Ectodermal cell (in vitro differentiated cells): ENCODE measurements around the gene LYZL4.

Experiments used
- H3K27ac ChIP-seq: 2 replicates; pipeline ENCODE4 v1.7.0; 2013; ENCODE audit warnings: mild to moderate bottlenecking, low read depth, low read length; ENCODE audit not compliant: insufficient read depth, poor library complexity, severe bottlenecking
- H3K27me3 ChIP-seq: 2 replicates; pipeline ENCODE4 v1.7.0; 2013; ENCODE audit warnings: mild to moderate bottlenecking, low read length; ENCODE audit not compliant: insufficient read depth, control insufficient read depth, poor library complexity, severe bottlenecking
- H3K36me3 ChIP-seq: one replicate; pipeline ENCODE4 v1.7.0; 2013; ENCODE audit warnings: low read length; ENCODE audit not compliant: control insufficient read depth, insufficient read depth
- H3K4me1 ChIP-seq: one replicate; pipeline ENCODE4 v1.7.0; 2013; ENCODE audit warnings: low read length; ENCODE audit not compliant: control insufficient read depth, insufficient read depth
- H3K4me3 ChIP-seq: 2 replicates; pipeline ENCODE4 v1.7.0; 2013; ENCODE audit warnings: low read depth, low read length, control low read depth; ENCODE audit not compliant: insufficient read depth
- H3K9me3 ChIP-seq: 2 replicates; pipeline ENCODE4 v1.7.0; 2013; ENCODE audit warnings: mild to moderate bottlenecking, low read length, moderate library complexity; ENCODE audit not compliant: control insufficient read depth
- WGBS, 2 experiments: methylation state at CpG; one replicate each; pipeline ENCODE4 v1.1.7; 2013; ENCODE audit warnings: missing lambda C conversion rate in 2 of 2; 5-methylcytosine and 5-hydroxymethylcytosine counted together

LYZL4 gene

GRCh38 chr3:42428830-42429229, 18.4 kb upstream of the LYZL4 start:
- no peaks in the 10 kb centered on the region for H3K36me3 ChIP-seq
- 85 to 90% methylated on average over 2 of the region's 2 CpGs for WGBS, 2 experiments
- H3K4me1 ChIP-seq, result no peaks in the 10 kb centered on the region
- no peak overlapping the region for H3K4me3 ChIP-seq
- no peak overlapping the region for H3K27ac ChIP-seq
- no peaks in the 10 kb centered on the region for H3K27me3 ChIP-seq
- no peaks in the 10 kb centered on the region for H3K9me3 ChIP-seq

- Histone ChIP-seq H3K9me3 (no peaks in the 10 kb centered on the region), H3K27ac (no peak overlapping the region), H3K27me3 (no peaks in the 10 kb centered on the region), H3K4me3 (no peak overlapping the region), H3K4me1 (no peaks in the 10 kb centered on the region), H3K36me3 (no peaks in the 10 kb centered on the region)
- 90 to 94% methylated on average over 7 of the region's 7 CpGs for WGBS, 2 experiments
Observed at GRCh38 chr3:42425736-42426407, 15.5 kb upstream of the LYZL4 start.

GRCh38 chr3:42424911-42425310, 14.5 kb upstream of the LYZL4 start:
- no peaks in the 10 kb centered on the region for H3K27me3 ChIP-seq
- H3K9me3 ChIP-seq, result no peaks in the 10 kb centered on the region
- no peaks in the 10 kb centered on the region for H3K36me3 ChIP-seq
- 83 to 87% methylated on average over 2 to 3 of the region's 3 CpGs for WGBS, 2 experiments
- no peak overlapping the region for H3K27ac ChIP-seq
- H3K4me1 ChIP-seq, result no peaks in the 10 kb centered on the region
- H3K4me3 ChIP-seq, result no peak overlapping the region

GRCh38 chr3:42421818-42422796, 11.7 kb upstream of the LYZL4 start:
- Histone ChIP-seq H3K4me1 (no peaks in the 10 kb centered on the region), H3K36me3 (no peaks in the 10 kb centered on the region), H3K27ac (no peak overlapping the region), H3K4me3 (no peak overlapping the region), H3K27me3 (no peaks in the 10 kb centered on the region), H3K9me3 (no peaks in the 10 kb centered on the region)
- 93 to 94% methylated on average over 20 of the region's 20 CpGs for WGBS, 2 experiments

GRCh38 chr3:42419563-42419962, 9.2 kb upstream of the LYZL4 start:
- no peak overlapping the region for H3K4me3 ChIP-seq
- H3K27me3 ChIP-seq, result no peaks in the 10 kb centered on the region
- no peak overlapping the region for H3K27ac ChIP-seq
- 100% methylated on average over 1 of the region's 1 CpG for WGBS, 2 experiments
- no peaks in the 10 kb centered on the region for H3K36me3 ChIP-seq
- H3K4me1 ChIP-seq, result no peaks in the 10 kb centered on the region
- H3K9me3 ChIP-seq, result no peaks in the 10 kb centered on the region

GRCh38 chr3:42412526-42413155, 2.2 kb upstream of the LYZL4 start:
- Histone ChIP-seq H3K27me3 (no peaks in the 10 kb centered on the region), H3K4me3 (no peak overlapping the region), H3K9me3 (no peaks in the 10 kb centered on the region), H3K4me1 (no peaks in the 10 kb centered on the region), H3K36me3 (no peaks in the 10 kb centered on the region), H3K27ac (no peak overlapping the region)
- WGBS, 2 experiments, result 93 to 96% methylated on average over 6 of the region's 6 CpGs

- H3K27me3 ChIP-seq, result no peaks in the 10 kb centered on the region
- no peaks in the 10 kb centered on the region for H3K36me3 ChIP-seq
- WGBS, 2 experiments, result 86 to 95% methylated on average over 1 of the region's 1 CpG
- H3K4me1 ChIP-seq, result no peaks in the 10 kb centered on the region
- H3K27ac ChIP-seq, result no peak overlapping the region
- H3K9me3 ChIP-seq, result no peaks in the 10 kb centered on the region
- no peak overlapping the region for H3K4me3 ChIP-seq
Observed at GRCh38 chr3:42411429-42411828, 1.0 kb upstream of the LYZL4 start.

- 89 to 92% methylated on average over 2 of the region's 2 CpGs for WGBS, 2 experiments
- Histone ChIP-seq H3K27ac (no peak overlapping the region), H3K27me3 (no peaks in the 10 kb centered on the region), H3K36me3 (no peaks in the 10 kb centered on the region), H3K4me1 (no peaks in the 10 kb centered on the region), H3K4me3 (no peak overlapping the region), H3K9me3 (no peaks in the 10 kb centered on the region)
Observed at GRCh38 chr3:42408156-42408555, 2.3 kb downstream of the LYZL4 start.

- Histone ChIP-seq H3K27ac (no peak overlapping the region), H3K4me3 (no peak overlapping the region), H3K36me3 (no peaks in the 10 kb centered on the region), H3K27me3 (no peaks in the 10 kb centered on the region), H3K4me1 (no peaks in the 10 kb centered on the region), H3K9me3 (no peaks in the 10 kb centered on the region)
- WGBS, 2 experiments, result 92 to 94% methylated on average over 14 of the region's 14 CpGs
Observed at GRCh38 chr3:42406727-42407450, 3.5 kb downstream of the LYZL4 start.
